A673 (cell line): Measurements from ENCODE around the gene RFPL1.

ENCODE experiments used
- CTCF ChIP-seq: fragments of 300-800, 200-600 bp; sonication (generic); conservative IDR thresholded peaks from 2 replicates; pipeline ENCODE4 v1.5.1; 2017; ENCODE audit warnings: low read depth, mild to moderate bottlenecking, antibody characterized with exemption, low read length, moderate library complexity, mixed read lengths
- EZH2 ChIP-seq: fragments of 200-600 bp; sonication (generic); IDR thresholded peaks from 2 replicates; pipeline ENCODE4 v1.6.1; 2017; ENCODE audit warnings: borderline replicate concordance, low read depth, mild to moderate bottlenecking, mixed read lengths, antibody characterized with exemption, low read length; ENCODE audit not compliant: poor library complexity, severe bottlenecking

- TF ChIP-seq EZH2: no peak
- no peak for TF ChIP-seq CTCF
Measured at GRCh38 chr22:29426476-29426875, 11.9 kb upstream of the RFPL1 start.
